Neutrophil (primary cell): ENCODE measurements around the gene ZNF433.
"Not testable (repeated sequence)": the region's sequence is repeated elsewhere in the genome, so short reads cannot be mapped to it uniquely, and the experiment has no call there.

Experiments used
- H3K27ac ChIP-seq: fragments of 200-600 bp; sonication (generic); 2 replicates; pipeline ENCODE4 v1.5.1; 2016; ENCODE audit warnings: mild to moderate bottlenecking, moderate library complexity
- H3K27me3 ChIP-seq: fragments of 200-600 bp; sonication (generic); 2 replicates; pipeline ENCODE4 v1.6.0; 2016; ENCODE audit warnings: mild to moderate bottlenecking
- H3K36me3 ChIP-seq: fragments of 200-600 bp; sonication (generic); 2 replicates; pipeline ENCODE4 v1.5.1; 2017
- H3K4me1 ChIP-seq, 2 experiments: fragments of 200-600 bp in 1 of 2; sonication (generic) in 1 of 2; 1 replicate in 1 of 2; 2 replicates in 1 of 2; pipeline versions ENCODE4 v1.5.1 to v1.6.1; 2013 to 2016; ENCODE audit warnings: low read depth in 1 of 2, low read length in 1 of 2, mild to moderate bottlenecking in 1 of 2, moderate library complexity in 1 of 2; ENCODE audit not compliant: control insufficient read depth in 1 of 2, insufficient read depth in 1 of 2
- H3K4me3 ChIP-seq, 2 experiments: fragments of 200-600 bp in 1 of 2; sonication (generic) in 1 of 2; 1 replicate in 1 of 2; 2 replicates in 1 of 2; pipeline ENCODE4 v1.5.1; 2013 to 2016; ENCODE audit warnings: low read depth in 1 of 2, low read length in 1 of 2, mild to moderate bottlenecking in 1 of 2, moderate library complexity in 1 of 2
- H3K9me3 ChIP-seq: fragments of 200-600 bp; sonication (generic); 2 replicates; pipeline ENCODE4 v1.5.1; 2016
- CTCF ChIP-seq: fragments of 200-600 bp; sonication (generic); IDR thresholded peaks from 2 replicates; pipeline ENCODE4 v1.5.1; 2016; ENCODE audit warnings: antibody characterized with exemption

Gene ZNF433

GRCh38 chr19:12035220-12036172 lies at the start of gene ZNF433:
Gene ZNF433 (minus strand): TSS chr19:12035679. CDS start chr19:12035539, 140 bp downstream.
- Histone ChIP-seq H3K36me3 (no peaks in the 10 kb centered on the region), H3K27ac (no peak within 1 kb of the TSS), H3K4me1 (peaks cover 10 to 16% of the 10 kb centered on the region in 2 experiments), H3K27me3 (peaks cover 14% of the 10 kb centered on the region), H3K4me3 (peak within 1 kb of the TSS; percentile 59 to 75), H3K9me3 (no peaks in the 10 kb centered on the region)
- TF ChIP-seq CTCF, result no peak

- H3K36me3 ChIP-seq, H3K4me1 ChIP-seq, H3K27ac ChIP-seq, H3K27me3 ChIP-seq, H3K4me3 ChIP-seq: not testable (repeated sequence)
- H3K9me3 ChIP-seq, result peaks cover 17% of the 10 kb centered on the region
Observed at GRCh38 chr19:12083336-12083735, 47.9 kb upstream of the ZNF433 start.

GRCh38 chr19:12077375-12077774 lies 41.9 kb upstream of the ZNF433 start:
- Histone ChIP-seq H3K4me3 (no peak overlapping the region), H3K9me3 (peaks cover 72% of the 10 kb centered on the region), H3K36me3 (peaks cover 24% of the 10 kb centered on the region), H3K27me3 (no peaks in the 10 kb centered on the region), H3K27ac (no peak overlapping the region), H3K4me1 (no peaks in the 10 kb centered on the region)
- no peak for TF ChIP-seq CTCF

GRCh38 chr19:12076331-12076730 lies 40.9 kb upstream of the ZNF433 start:
- H3K27ac ChIP-seq, H3K27me3 ChIP-seq, H3K4me3 ChIP-seq, H3K4me1 ChIP-seq: not testable (repeated sequence)
- Histone ChIP-seq H3K9me3 (peaks cover 78% of the 10 kb centered on the region), H3K36me3 (peaks cover 24% of the 10 kb centered on the region)

- TF ChIP-seq CTCF, result no peak
- peaks cover 24% of the 10 kb centered on the region for H3K36me3 ChIP-seq
Observed at GRCh38 chr19:12075538-12076139, 40.2 kb upstream of the ZNF433 start.

GRCh38 chr19:12064590-12065538 lies 29.4 kb upstream of the ZNF433 start, which contains the start of gene ZNF844:
Gene ZNF844 (plus strand): TSS chr19:12064731. CDS start chr19:12064874, 143 bp downstream.
- H3K4me1 ChIP-seq, result peaks cover 5 to 9% of the 10 kb centered on the region in 2 experiments
- no peaks in the 10 kb centered on the region for H3K27me3 ChIP-seq
- no peak for TF ChIP-seq CTCF
- peaks cover 9% of the 10 kb centered on the region for H3K9me3 ChIP-seq
- H3K36me3 ChIP-seq, result no peaks in the 10 kb centered on the region
- H3K27ac ChIP-seq, result peak within 1 kb of the TSS; percentile 88
- peak within 1 kb of the TSS; percentile 70 to 71 for H3K4me3 ChIP-seq

More at GRCh38 chr19:12075538-12076139, 40.2 kb upstream of the ZNF433 start:
- Histone ChIP-seq H3K4me1 (no peaks in the 10 kb centered on the region), H3K27ac (no peak overlapping the region), H3K27me3 (no peaks in the 10 kb centered on the region), H3K4me3 (no peak overlapping the region), H3K9me3 (peaks cover 78% of the 10 kb centered on the region)
